GM23338 (cell line): ENCODE measurements around the gene LAMB1. TPM values are rescaled to one million over a fixed set of nuclear protein-coding genes. Genes with fewer than 3 reads are reported as not detected.

Experiments used
- ATAC-seq: fragments of 200-7000 bp; cut with Tn5 transposase; 3 replicates; pipeline ENCODE4 v1.9.1; 2020
- DNase-seq: peaks from one replicate; pipeline ENCODE4 v3.0.0-alpha.2; 2015; ENCODE audit warnings: low spot score
- H2AFZ ChIP-seq: fragments of 200-600 bp; sonication (generic); 2 replicates; pipeline ENCODE4 v1.8.0; 2016; ENCODE audit warnings: antibody characterized with exemption, mild to moderate bottlenecking, moderate library complexity
- H3F3A ChIP-seq: fragments of 200-600 bp; sonication (generic); replicated peaks from 2 replicates; pipeline ENCODE4 v1.8.0; 2017; ENCODE audit warnings: antibody characterized with exemption, mixed run types, low read depth
- H3K27ac ChIP-seq: fragments of 200-600 bp; sonication (generic); 2 replicates; pipeline ENCODE4 v1.6.1; 2016; ENCODE audit warnings: low read depth
- H3K27me3 ChIP-seq: fragments of 200-600 bp; sonication (generic); 2 replicates; pipeline ENCODE4 v1.8.0; 2016; ENCODE audit warnings: mild to moderate bottlenecking, mixed run types, moderate library complexity; ENCODE audit not compliant: insufficient read depth
- H3K36me3 ChIP-seq: fragments of 200-600 bp; sonication (generic); 2 replicates; pipeline ENCODE4 v1.8.0; 2016; ENCODE audit warnings: mild to moderate bottlenecking; ENCODE audit not compliant: insufficient read depth
- H3K4me1 ChIP-seq: fragments of 200-600 bp; sonication (generic); 2 replicates; pipeline ENCODE4 v1.8.0; 2016; ENCODE audit warnings: mild to moderate bottlenecking, moderate library complexity; ENCODE audit not compliant: insufficient read depth
- H3K4me2 ChIP-seq: fragments of 200-600 bp; sonication (generic); 2 replicates; pipeline ENCODE4 v1.7.1; 2017; ENCODE audit warnings: mixed run types
- H3K4me3 ChIP-seq: fragments of 200-600 bp; sonication (generic); 2 replicates; pipeline ENCODE4 v1.6.1; 2016; ENCODE audit warnings: mixed run types
- H3K79me2 ChIP-seq: fragments of 200-600 bp; sonication (generic); replicated peaks from 2 replicates; pipeline ENCODE4 v1.8.0; 2017; ENCODE audit warnings: mild to moderate bottlenecking; ENCODE audit not compliant: insufficient read depth
- H3K9me2 ChIP-seq: fragments of 200-600 bp; sonication (generic); 2 replicates; pipeline ENCODE4 v1.8.0; 2017; ENCODE audit not compliant: insufficient read depth
- H4K20me1 ChIP-seq: fragments of 200-600 bp; sonication (generic); replicated peaks from 2 replicates; pipeline ENCODE4 v1.8.0; 2017; ENCODE audit warnings: mild to moderate bottlenecking; ENCODE audit not compliant: insufficient read depth
- H3K27ac Mint-ChIP-seq: 2 replicates; pipeline ENCODE4 v1.8.0; 2020; ENCODE audit warnings: inconsistent platforms, mild to moderate bottlenecking, moderate library complexity, mixed read lengths
- H3K27me3 Mint-ChIP-seq: 3 replicates; pipeline ENCODE4 v1.8.0; 2022; ENCODE audit warnings: low read depth, mild to moderate bottlenecking, moderate library complexity, mixed read lengths, inconsistent platforms; ENCODE audit not compliant: insufficient read depth, poor library complexity
- H3K36me3 Mint-ChIP-seq: 3 replicates; pipeline ENCODE4 v1.8.0; 2021; ENCODE audit warnings: low read depth, mild to moderate bottlenecking, inconsistent platforms, moderate library complexity, mixed read lengths
- H3K4me1 Mint-ChIP-seq: 3 replicates; pipeline ENCODE4 v1.8.0; 2020; ENCODE audit warnings: mild to moderate bottlenecking, inconsistent platforms, mixed read lengths
- H3K4me3 Mint-ChIP-seq: 3 replicates; pipeline ENCODE4 v1.8.0; 2021; ENCODE audit warnings: moderate library complexity, mild to moderate bottlenecking, inconsistent platforms, mixed read lengths
- H3K9me3 Mint-ChIP-seq: 3 replicates; pipeline ENCODE4 v1.8.0; 2020; ENCODE audit warnings: moderate library complexity, mild to moderate bottlenecking, inconsistent platforms, mixed read lengths
- CREB1 ChIP-seq: fragments of 250-450 bp; sonication (Bioruptor Pico); IDR thresholded peaks from 2 replicates; pipeline ENCODE4 v1.5.0; 2020; ENCODE audit warnings: low read depth, mild to moderate bottlenecking, moderate library complexity
- CTCF ChIP-seq, 2 experiments: fragments of 200-600 bp in 1 of 2; sonication (generic) in 1 of 2; conservative IDR thresholded peaks; 2 replicates each; pipeline versions ENCODE4 v1.5.1 to v1.6.1; 2016 to 2017; ENCODE audit warnings: antibody characterized with exemption in 2 of 2, low read depth in 2 of 2, mild to moderate bottlenecking in 2 of 2, moderate library complexity in 1 of 2
- EZH2 ChIP-seq: fragments of 200-600 bp; sonication (generic); IDR thresholded peaks from one replicate; pipeline ENCODE4 v1.8.0; 2017; ENCODE audit warnings: antibody characterized with exemption, mild to moderate bottlenecking, low read depth; ENCODE audit not compliant: unreplicated experiment
- EZH2phosphoT487 ChIP-seq: fragments of 200-600 bp; sonication (generic); IDR thresholded peaks from one replicate; pipeline ENCODE4 v1.8.1; 2018; ENCODE audit warnings: antibody characterized with exemption; ENCODE audit not compliant: unreplicated experiment
- JUNB ChIP-seq: IDR thresholded peaks from one replicate; pipeline ENCODE4 v1.6.1; 2016; ENCODE audit warnings: antibody characterized with exemption; ENCODE audit not compliant: unreplicated experiment
- NANOG ChIP-seq: IDR thresholded peaks from 2 replicates; pipeline ENCODE4 v1.6.1; 2016; ENCODE audit warnings: antibody characterized with exemption, borderline replicate concordance
- POLR2AphosphoS5 ChIP-seq: IDR thresholded peaks from 2 replicates; pipeline ENCODE4 v1.6.1; 2016; ENCODE audit warnings: antibody characterized with exemption, low read depth
- STAT1 ChIP-seq: IDR thresholded peaks from one replicate; pipeline ENCODE4 v1.6.1; 2016; ENCODE audit warnings: antibody characterized with exemption; ENCODE audit not compliant: unreplicated experiment
- ZNF114 ChIP-seq: fragments of 250-450 bp; sonication (Bioruptor Pico); IDR thresholded peaks from 2 replicates; pipeline ENCODE4 v1.5.0; 2020; ENCODE audit warnings: mild to moderate bottlenecking, moderate library complexity
- ZNF331 ChIP-seq: fragments of 250-450 bp; sonication (Bioruptor Pico); IDR thresholded peaks from 2 replicates; pipeline ENCODE4 v1.5.0; 2020; ENCODE audit warnings: low read depth, mild to moderate bottlenecking, moderate library complexity
- polyA plus RNA-seq: library from polyadenylated mRNA; unstranded; fragments of >200 nt; fragmentation: Nextera tagmentation; extraction: Ambion mirVana; gene quantifications from 2 replicates; pipeline ENCODE4 v1.2.1, GENCODE V29; 2016
- total RNA-seq: library from RNA; depleted of rRNA; stranded (reverse); fragments of >200 nt; shearing (Covaris generic); gene quantifications from 2 replicates; pipeline ENCODE4 v1.2.3, GENCODE V29; 2014
- TF ChIP-seq, protein P1 (sequence below): IDR thresholded peaks from one replicate; pipeline ENCODE4 v1.6.1; 2018; ENCODE audit warnings: antibody characterized with exemption; ENCODE audit not compliant: unreplicated experiment
- TF ChIP-seq, protein P2 (sequence below): IDR thresholded peaks from 2 replicates; pipeline ENCODE4 v1.6.1; 2016; ENCODE audit warnings: antibody characterized with exemption

LAMB1 gene
- total and polyA plus RNA-seq, 2 experiments from 2014 or later: 53.5 to 57.8 TPM

- H3K4me3 Mint-ChIP-seq: no peak overlapping the region
- H3K4me3 ChIP-seq: no peak overlapping the region
- peaks cover 5% of the 10 kb centered on the region for H3K36me3 ChIP-seq
- no peaks in the 10 kb centered on the region for H3K79me2 ChIP-seq
- H3K9me3 Mint-ChIP-seq: no peaks in the 10 kb centered on the region
- DNase-seq (no peak), ATAC-seq (no peak)
- peaks cover 37% of the 10 kb centered on the region for H3K4me1 Mint-ChIP-seq
- H3F3A ChIP-seq: no peaks in the 10 kb centered on the region; the same call in 1 of the 2 replicates
- TF ChIP-seq CREB1 (CRISPR knock-in tag): no peak
- TF ChIP-seq JUNB: no peak
- TF ChIP-seq EZH2phosphoT487: no peak
- TF ChIP-seq, protein P1, sequence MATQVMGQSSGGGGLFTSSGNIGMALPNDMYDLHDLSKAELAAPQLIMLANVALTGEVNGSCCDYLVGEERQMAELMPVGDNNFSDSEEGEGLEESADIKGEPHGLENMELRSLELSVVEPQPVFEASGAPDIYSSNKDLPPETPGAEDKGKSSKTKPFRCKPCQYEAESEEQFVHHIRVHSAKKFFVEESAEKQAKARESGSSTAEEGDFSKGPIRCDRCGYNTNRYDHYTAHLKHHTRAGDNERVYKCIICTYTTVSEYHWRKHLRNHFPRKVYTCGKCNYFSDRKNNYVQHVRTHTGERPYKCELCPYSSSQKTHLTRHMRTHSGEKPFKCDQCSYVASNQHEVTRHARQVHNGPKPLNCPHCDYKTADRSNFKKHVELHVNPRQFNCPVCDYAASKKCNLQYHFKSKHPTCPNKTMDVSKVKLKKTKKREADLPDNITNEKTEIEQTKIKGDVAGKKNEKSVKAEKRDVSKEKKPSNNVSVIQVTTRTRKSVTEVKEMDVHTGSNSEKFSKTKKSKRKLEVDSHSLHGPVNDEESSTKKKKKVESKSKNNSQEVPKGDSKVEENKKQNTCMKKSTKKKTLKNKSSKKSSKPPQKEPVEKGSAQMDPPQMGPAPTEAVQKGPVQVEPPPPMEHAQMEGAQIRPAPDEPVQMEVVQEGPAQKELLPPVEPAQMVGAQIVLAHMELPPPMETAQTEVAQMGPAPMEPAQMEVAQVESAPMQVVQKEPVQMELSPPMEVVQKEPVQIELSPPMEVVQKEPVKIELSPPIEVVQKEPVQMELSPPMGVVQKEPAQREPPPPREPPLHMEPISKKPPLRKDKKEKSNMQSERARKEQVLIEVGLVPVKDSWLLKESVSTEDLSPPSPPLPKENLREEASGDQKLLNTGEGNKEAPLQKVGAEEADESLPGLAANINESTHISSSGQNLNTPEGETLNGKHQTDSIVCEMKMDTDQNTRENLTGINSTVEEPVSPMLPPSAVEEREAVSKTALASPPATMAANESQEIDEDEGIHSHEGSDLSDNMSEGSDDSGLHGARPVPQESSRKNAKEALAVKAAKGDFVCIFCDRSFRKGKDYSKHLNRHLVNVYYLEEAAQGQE: no peak
- no peak for TF ChIP-seq POLR2AphosphoS5
- TF ChIP-seq NANOG: no peak
- TF ChIP-seq ZNF331 (CRISPR knock-in tag): no peak
- no peak for TF ChIP-seq CTCF (conservative IDR thresholded peaks at IDR 0.05; ENCODE audit: low read depth in 2 of 2)
- no peak for TF ChIP-seq STAT1
- H3K9me2 ChIP-seq: no peaks in the 10 kb centered on the region
- peaks cover 40% of the 10 kb centered on the region for H3K4me1 ChIP-seq
- no peak overlapping the region for H3K27ac ChIP-seq
- no peaks in the 10 kb centered on the region for H4K20me1 ChIP-seq
- H3K27me3 Mint-ChIP-seq: no peaks in the 10 kb centered on the region
- no peak overlapping the region for H3K27ac Mint-ChIP-seq
- peaks cover 5% of the 10 kb centered on the region; the same call in 2 of the 3 replicates for H3K36me3 Mint-ChIP-seq
- no peak overlapping the region for H3K4me2 ChIP-seq
- no peak overlapping the region for H2AFZ ChIP-seq
- H3K27me3 ChIP-seq: no peaks in the 10 kb centered on the region
Observed at GRCh38 chr7:107938456-107939250, 64.3 kb downstream of the LAMB1 start.

- H3K4me1 ChIP-seq: peaks cover 40% of the 10 kb centered on the region
- no peak overlapping the region for H3K4me3 ChIP-seq
- Mint-ChIP-seq H3K4me3 (no peak overlapping the region), H3K36me3 (peaks cover 5% of the 10 kb centered on the region; the same call in 2 of the 3 replicates), H3K9me3 (no peaks in the 10 kb centered on the region), H3K27me3 (no peaks in the 10 kb centered on the region), H3K27ac (no peak overlapping the region), H3K4me1 (peaks cover 47% of the 10 kb centered on the region)
- no peaks in the 10 kb centered on the region for H3K79me2 ChIP-seq
- peak overlapping the region; percentile 14; the same call in 1 of the 2 replicates for H3K4me2 ChIP-seq
- no peaks in the 10 kb centered on the region for H3K9me2 ChIP-seq
- H3F3A ChIP-seq: no peaks in the 10 kb centered on the region; the same call in 1 of the 2 replicates
- no peak overlapping the region for H3K27ac ChIP-seq
- H4K20me1 ChIP-seq: no peaks in the 10 kb centered on the region
- H3K36me3 ChIP-seq: peaks cover 3% of the 10 kb centered on the region
- no peaks in the 10 kb centered on the region for H3K27me3 ChIP-seq
- DNase-seq (no peak), ATAC-seq (no peak)
- H2AFZ ChIP-seq: no peak overlapping the region
- no peak for TF ChIP-seq NANOG
- TF ChIP-seq CREB1 (CRISPR knock-in tag): no peak
- no peak for TF ChIP-seq STAT1
- TF ChIP-seq EZH2: no peak
- TF ChIP-seq, protein P2, sequence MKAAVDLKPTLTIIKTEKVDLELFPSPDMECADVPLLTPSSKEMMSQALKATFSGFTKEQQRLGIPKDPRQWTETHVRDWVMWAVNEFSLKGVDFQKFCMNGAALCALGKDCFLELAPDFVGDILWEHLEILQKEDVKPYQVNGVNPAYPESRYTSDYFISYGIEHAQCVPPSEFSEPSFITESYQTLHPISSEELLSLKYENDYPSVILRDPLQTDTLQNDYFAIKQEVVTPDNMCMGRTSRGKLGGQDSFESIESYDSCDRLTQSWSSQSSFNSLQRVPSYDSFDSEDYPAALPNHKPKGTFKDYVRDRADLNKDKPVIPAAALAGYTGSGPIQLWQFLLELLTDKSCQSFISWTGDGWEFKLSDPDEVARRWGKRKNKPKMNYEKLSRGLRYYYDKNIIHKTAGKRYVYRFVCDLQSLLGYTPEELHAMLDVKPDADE: no peak
- TF ChIP-seq ZNF114 (CRISPR knock-in tag): no peak
- no peak for TF ChIP-seq EZH2phosphoT487
- TF ChIP-seq CTCF (conservative IDR thresholded peaks at IDR 0.05; ENCODE audit: low read depth in 2 of 2): no peak
- TF ChIP-seq ZNF331 (CRISPR knock-in tag): no peak
Observed at GRCh38 chr7:107937531-107937930, 65.4 kb downstream of the LAMB1 start.
